CD14-positive monocyte (primary cell): ENCODE data around the gene PSMA4. TPM values are rescaled to one million over a fixed set of nuclear protein-coding genes. Genes with fewer than 3 reads are reported as not detected.
A peak's percentile ranks its signal among the peaks of the same experiment; 100 is the strongest.
"Not testable (repeated sequence)": the region's sequence is repeated elsewhere in the genome, so short reads cannot be mapped to it uniquely, and the experiment has no call there.

Experiments
- DNase-seq, 3 donors: peaks; one replicate each; pipeline ENCODE4 v3.0.0-alpha.2; 2011 to 2022
- H2AFZ ChIP-seq: 2 replicates; pipeline ENCODE4 v1.6.0; 2012; ENCODE audit warnings: mild to moderate bottlenecking, low read depth, low read length, inconsistent platforms; ENCODE audit not compliant: insufficient read depth, poor library complexity, severe bottlenecking
- H3K27ac ChIP-seq, 2 donors: 1 replicate in 1 of 2; 2 replicates in 1 of 2; pipeline ENCODE4 v1.5.1; 2012 to 2013; ENCODE audit warnings: low read length in 2 of 2, control low read depth in 1 of 2, inconsistent platforms in 1 of 2, low read depth in 1 of 2, mild to moderate bottlenecking in 1 of 2
- H3K27me3 ChIP-seq, 2 donors: one replicate each; pipeline versions ENCODE4 v1.6.0 to v1.6.1; 2011 to 2013; ENCODE audit warnings: low read length in 2 of 2; ENCODE audit not compliant: control insufficient read depth in 2 of 2, insufficient read depth in 2 of 2
- H3K36me3 ChIP-seq, 2 donors: replicated peaks in 1 of 2; 1 replicate in 1 of 2; 2 replicates in 1 of 2; pipeline versions ENCODE4 v1.5.1 to v1.6.1; 2012 to 2013; ENCODE audit warnings: low read length in 2 of 2, control low read depth in 1 of 2, inconsistent platforms in 1 of 2, mild to moderate bottlenecking in 1 of 2; ENCODE audit not compliant: insufficient read depth in 2 of 2, control insufficient read depth in 1 of 2
- H3K4me1 ChIP-seq, 2 donors: 1 replicate in 1 of 2; 2 replicates in 1 of 2; pipeline versions ENCODE4 v1.5.1 to v1.6.1; 2012 to 2013; ENCODE audit warnings: low read length in 2 of 2, control low read depth in 1 of 2, inconsistent platforms in 1 of 2, mild to moderate bottlenecking in 1 of 2, moderate library complexity in 1 of 2; ENCODE audit not compliant: insufficient read depth in 2 of 2, control insufficient read depth in 1 of 2
- H3K4me2 ChIP-seq: replicated peaks from 2 replicates; pipeline ENCODE3; 2012; ENCODE audit warnings: low read length, moderate library complexity, mild to moderate bottlenecking; ENCODE audit not compliant: poor library complexity, severe bottlenecking; ENCODE audit errors: extremely low read depth
- H3K4me3 ChIP-seq, 3 experiments: fragments of 200-600 bp in 1 of 3; sonication (generic) in 1 of 3; replicated peaks in 1 of 3; 1 replicate in 2 of 3; 2 replicates in 1 of 3; pipeline ENCODE4 v1.5.1; 2011 to 2013; ENCODE audit warnings: low read length in 3 of 3, mild to moderate bottlenecking in 3 of 3, control low read depth in 2 of 3, low read depth in 2 of 3, inconsistent platforms in 1 of 3, moderate library complexity in 1 of 3
- H3K79me2 ChIP-seq: 2 replicates; pipeline ENCODE4 v1.6.0; 2012; ENCODE audit warnings: mild to moderate bottlenecking, control low read depth, inconsistent platforms, low read length, moderate library complexity; ENCODE audit not compliant: insufficient read depth
- H3K9ac ChIP-seq: 2 replicates; pipeline ENCODE4 v1.6.0; 2017; ENCODE audit warnings: low read length, mild to moderate bottlenecking; ENCODE audit not compliant: insufficient read depth, poor library complexity, severe bottlenecking
- H3K9me3 ChIP-seq, 2 donors: replicated peaks in 1 of 2; 1 replicate in 1 of 2; 2 replicates in 1 of 2; pipeline versions ENCODE4 v1.5.1 to v1.6.1; 2012 to 2013; ENCODE audit warnings: low read length in 2 of 2, control low read depth in 1 of 2; ENCODE audit not compliant: control insufficient read depth in 1 of 2, insufficient read depth in 1 of 2
- H4K20me1 ChIP-seq: 2 replicates; pipeline ENCODE4 v1.6.0; 2012; ENCODE audit warnings: mild to moderate bottlenecking, low read length, control low read depth, moderate library complexity; ENCODE audit not compliant: insufficient read depth
- H3K27ac Mint-ChIP-seq, 7 donors: one replicate each; pipeline ENCODE4 v1.8.0; 2020; ENCODE audit warnings: mild to moderate bottlenecking in 7 of 7, mixed read lengths in 7 of 7, moderate library complexity in 6 of 7, inconsistent platforms in 2 of 7
- H3K27me3 Mint-ChIP-seq, 3 donors: one replicate each; pipeline ENCODE4 v1.8.0; 2021 to 2022; ENCODE audit warnings: low read depth in 3 of 3, mild to moderate bottlenecking in 3 of 3, mixed read lengths in 3 of 3, moderate library complexity in 3 of 3, inconsistent platforms in 1 of 3
- H3K36me3 Mint-ChIP-seq, 2 donors: one replicate each; pipeline ENCODE4 v1.8.0; 2020; ENCODE audit warnings: mixed read lengths in 2 of 2, inconsistent platforms in 1 of 2, mild to moderate bottlenecking in 1 of 2
- H3K4me1 Mint-ChIP-seq: one replicate; pipeline ENCODE4 v1.8.0; 2020; ENCODE audit warnings: mild to moderate bottlenecking, mixed read lengths
- H3K4me3 Mint-ChIP-seq, 2 donors: one replicate each; pipeline ENCODE4 v1.8.0; 2020; ENCODE audit warnings: mild to moderate bottlenecking in 2 of 2, mixed read lengths in 2 of 2, moderate library complexity in 1 of 2
- H3K9me3 Mint-ChIP-seq, 7 donors: one replicate each; pipeline ENCODE4 v1.8.0; 2020 to 2022; ENCODE audit warnings: mixed read lengths in 7 of 7, mild to moderate bottlenecking in 6 of 7, moderate library complexity in 6 of 7, inconsistent platforms in 2 of 7
- WGBS: methylation state at CpG from one replicate; pipeline ENCODE4 v1.1.5; 2013; ENCODE audit warnings: missing lambda C conversion rate; ENCODE audit not compliant: insufficient coverage; 5-methylcytosine and 5-hydroxymethylcytosine counted together
- intact Hi-C, 2 donors: fragments of 100-400 bp; cut with micrococcal nuclease; formaldehyde crosslinking; loops; one replicate each; pipeline versions ENCODE4 v1.15.0 to v1.15.1; 2023
- polyA plus RNA-seq, 3 donors: library from polyadenylated mRNA; depleted of rRNA in 1 of 3; unstranded in 2 of 3; stranded (reverse) in 1 of 3; fragments of 300-500 nt in 2 of 3; fragments of >200 nt in 1 of 3; fragmentation: Illumina TruSeq in 2 of 3; gene quantifications; 1 replicate in 2 of 3; 2 replicates in 1 of 3; pipeline ENCODE4 v1.2.3, GENCODE V29; 2012 to 2021
- TF ChIP-seq, protein P1 (sequence below): fragments of 200-600 bp; IDR thresholded peaks from one replicate; pipeline ENCODE4 v1.8.0; 2022; ENCODE audit warnings: antibody characterized with exemption, mild to moderate bottlenecking

Gene PSMA4
- polyA plus RNA-seq, 3 donors = 121 to 421 (median 406) TPM

DNA sequence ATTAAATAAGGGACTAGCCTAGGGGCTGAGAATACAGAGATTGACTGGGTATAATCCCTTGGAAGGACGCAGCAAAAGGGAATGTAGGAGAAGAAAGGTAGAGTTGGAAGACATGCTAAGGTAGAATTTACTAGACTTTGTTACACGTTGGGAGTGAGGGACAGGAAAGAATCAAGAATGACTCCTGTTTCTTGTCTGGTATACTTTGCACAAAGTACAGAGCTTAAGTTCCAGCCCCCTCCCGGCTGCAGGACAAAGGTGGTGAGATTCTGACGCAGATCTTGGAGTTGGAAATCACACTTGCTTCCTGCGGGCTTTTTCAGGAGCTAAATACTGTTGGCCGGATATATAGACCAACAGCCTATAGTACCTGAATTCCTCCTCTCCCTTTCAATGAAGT lies 32.0 kb upstream of the PSMA4 start:
- Mint-ChIP-seq H3K4me1 (peaks cover 19% of the 10 kb centered on the region), H3K36me3 (peaks cover 0 to 7% of the 10 kb centered on the region in 2 donors), H3K9me3 (peaks cover 0 to 6% (median 0%) of the 10 kb centered on the region in 7 donors), H3K27me3 (peaks cover 33 to 58% (median 42%) of the 10 kb centered on the region in 3 donors), H3K27ac (no peak overlapping the region), H3K4me3 (peak overlapping the region; percentile 87 to 98)
- intact Hi-C loops = no loop called here
- no peak for DNase-seq
- Histone ChIP-seq H3K9me3 (no peaks in the 10 kb centered on the region), H3K36me3 (no peaks in the 10 kb centered on the region), H3K4me1 (peaks cover 13 to 16% of the 10 kb centered on the region in 2 donors), H3K4me3 (peak overlapping the region in 1 of 3 experiments; percentile 84), H3K27ac (no peak overlapping the region), H4K20me1 (no peaks in the 10 kb centered on the region), H2AFZ (peak overlapping the region; percentile 83), H3K9ac (no peak overlapping the region), H3K4me2 (peak overlapping the region; percentile 83), H3K79me2 (no peaks in the 10 kb centered on the region), H3K27me3 (peaks cover 19 to 41% of the 10 kb centered on the region in 2 donors)
- TF ChIP-seq, protein P1, sequence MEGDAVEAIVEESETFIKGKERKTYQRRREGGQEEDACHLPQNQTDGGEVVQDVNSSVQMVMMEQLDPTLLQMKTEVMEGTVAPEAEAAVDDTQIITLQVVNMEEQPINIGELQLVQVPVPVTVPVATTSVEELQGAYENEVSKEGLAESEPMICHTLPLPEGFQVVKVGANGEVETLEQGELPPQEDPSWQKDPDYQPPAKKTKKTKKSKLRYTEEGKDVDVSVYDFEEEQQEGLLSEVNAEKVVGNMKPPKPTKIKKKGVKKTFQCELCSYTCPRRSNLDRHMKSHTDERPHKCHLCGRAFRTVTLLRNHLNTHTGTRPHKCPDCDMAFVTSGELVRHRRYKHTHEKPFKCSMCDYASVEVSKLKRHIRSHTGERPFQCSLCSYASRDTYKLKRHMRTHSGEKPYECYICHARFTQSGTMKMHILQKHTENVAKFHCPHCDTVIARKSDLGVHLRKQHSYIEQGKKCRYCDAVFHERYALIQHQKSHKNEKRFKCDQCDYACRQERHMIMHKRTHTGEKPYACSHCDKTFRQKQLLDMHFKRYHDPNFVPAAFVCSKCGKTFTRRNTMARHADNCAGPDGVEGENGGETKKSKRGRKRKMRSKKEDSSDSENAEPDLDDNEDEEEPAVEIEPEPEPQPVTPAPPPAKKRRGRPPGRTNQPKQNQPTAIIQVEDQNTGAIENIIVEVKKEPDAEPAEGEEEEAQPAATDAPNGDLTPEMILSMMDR = no peak
- 39% methylated on average over 3 of the region's 6 CpGs for WGBS

DNA sequence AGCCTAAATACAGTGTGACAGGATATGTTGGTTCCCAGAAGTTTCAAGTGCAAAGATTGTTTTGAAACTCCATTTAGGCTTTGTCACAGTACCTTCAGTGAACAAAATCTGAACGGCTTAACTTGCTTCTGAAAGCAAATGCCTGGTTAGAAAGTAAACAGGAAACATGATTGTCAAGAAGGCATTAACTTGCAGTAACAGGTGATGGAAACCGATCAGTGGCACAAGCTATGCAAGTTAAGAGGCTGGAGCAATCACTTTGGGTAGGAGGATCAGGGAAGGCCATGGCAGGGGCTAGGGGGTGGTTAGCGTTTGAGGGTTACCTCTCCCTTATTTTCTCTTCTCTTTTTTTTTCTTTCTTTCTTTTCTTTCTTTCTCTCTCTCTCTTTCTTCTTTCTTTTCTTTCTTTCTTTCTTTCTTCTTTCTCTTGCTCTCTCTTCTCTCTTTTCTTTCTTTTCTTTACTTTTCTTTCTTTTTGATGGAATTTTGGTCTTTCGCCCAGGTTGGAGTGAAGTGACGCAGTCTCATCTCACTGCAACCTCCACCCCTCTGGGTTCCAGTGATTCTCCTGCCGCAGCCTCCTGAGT lies 30.4 kb upstream of the PSMA4 start:
- Mint-ChIP-seq H3K27me3 (peaks cover 34 to 55% (median 42%) of the 10 kb centered on the region in 3 donors), H3K4me3 (no peak overlapping the region), H3K36me3 (peaks cover 0 to 7% of the 10 kb centered on the region in 2 donors), H3K9me3 (peaks cover 0 to 6% (median 0%) of the 10 kb centered on the region in 7 donors), H3K27ac (no peak overlapping the region), H3K4me1 (peaks cover 19% of the 10 kb centered on the region)
- H3K4me1 ChIP-seq = peaks cover 13 to 16% of the 10 kb centered on the region in 2 donors
- H2AFZ ChIP-seq = no peak overlapping the region
- H3K27ac ChIP-seq = no peak overlapping the region
- TF ChIP-seq, protein P1 = no peak
- no peak overlapping the region for H3K9ac ChIP-seq
- H3K79me2 ChIP-seq = no peaks in the 10 kb centered on the region
- H3K36me3 ChIP-seq = no peaks in the 10 kb centered on the region
- intact Hi-C loops = no loop called here
- H3K27me3 ChIP-seq = peaks cover 19 to 41% of the 10 kb centered on the region in 2 donors
- no peaks in the 10 kb centered on the region for H4K20me1 ChIP-seq
- H3K4me2 ChIP-seq = no peak overlapping the region
- WGBS = 20% methylated on average over 1 of the region's 6 CpGs
- no peaks in the 10 kb centered on the region for H3K9me3 ChIP-seq
- no peak overlapping the region for H3K4me3 ChIP-seq
- no peak for DNase-seq

DNA sequence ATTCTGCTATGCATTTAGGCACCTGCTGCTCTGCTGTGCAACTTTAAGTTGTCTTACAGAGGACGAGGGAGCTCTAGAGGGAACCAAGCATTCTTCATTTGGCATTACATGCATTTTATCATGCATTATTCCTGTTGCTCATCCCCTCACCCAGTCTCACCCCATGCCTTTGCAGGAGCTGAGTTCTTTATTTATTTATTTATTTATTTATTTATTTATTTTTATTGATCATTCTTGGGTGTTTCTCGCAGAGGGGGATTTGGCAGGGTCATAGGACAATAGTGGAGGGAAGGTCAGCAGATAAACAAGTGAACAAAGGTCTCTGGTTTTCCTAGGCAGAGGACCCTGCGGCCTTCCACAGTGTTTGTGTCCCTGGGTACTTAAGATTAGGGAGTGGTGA lies 20.2 kb upstream of the PSMA4 start:
- H3K9me3 Mint-ChIP-seq = peaks cover 0 to 11% (median 5%) of the 10 kb centered on the region in 7 donors
- H3K4me3 Mint-ChIP-seq, H3K79me2 ChIP-seq, H3K4me1 Mint-ChIP-seq, H3K27me3 ChIP-seq, H3K9ac ChIP-seq, H3K27ac Mint-ChIP-seq, H2AFZ ChIP-seq, H3K27me3 Mint-ChIP-seq, H3K27ac ChIP-seq, H3K36me3 Mint-ChIP-seq, DNase-seq, H3K9me3 ChIP-seq, H3K4me3 ChIP-seq, H3K4me1 ChIP-seq, intact Hi-C loops, H3K4me2 ChIP-seq, H3K36me3 ChIP-seq, H4K20me1 ChIP-seq: not testable (repeated sequence)
- WGBS = 100% methylated on average over 1 of the region's 3 CpGs
